ENCODE measurements around the gene SLC30A9. TPM values are rescaled to one million over a fixed set of nuclear protein-coding genes. Genes with fewer than 3 reads are reported as not detected.

The SLC30A9 gene
- total and polyA plus RNA-seq, 2 of the 13 experiments (the other 11 are each of a cell fraction or from before 2014, with no cell fraction given), result 27.5 to 72.8 TPM

DNA sequence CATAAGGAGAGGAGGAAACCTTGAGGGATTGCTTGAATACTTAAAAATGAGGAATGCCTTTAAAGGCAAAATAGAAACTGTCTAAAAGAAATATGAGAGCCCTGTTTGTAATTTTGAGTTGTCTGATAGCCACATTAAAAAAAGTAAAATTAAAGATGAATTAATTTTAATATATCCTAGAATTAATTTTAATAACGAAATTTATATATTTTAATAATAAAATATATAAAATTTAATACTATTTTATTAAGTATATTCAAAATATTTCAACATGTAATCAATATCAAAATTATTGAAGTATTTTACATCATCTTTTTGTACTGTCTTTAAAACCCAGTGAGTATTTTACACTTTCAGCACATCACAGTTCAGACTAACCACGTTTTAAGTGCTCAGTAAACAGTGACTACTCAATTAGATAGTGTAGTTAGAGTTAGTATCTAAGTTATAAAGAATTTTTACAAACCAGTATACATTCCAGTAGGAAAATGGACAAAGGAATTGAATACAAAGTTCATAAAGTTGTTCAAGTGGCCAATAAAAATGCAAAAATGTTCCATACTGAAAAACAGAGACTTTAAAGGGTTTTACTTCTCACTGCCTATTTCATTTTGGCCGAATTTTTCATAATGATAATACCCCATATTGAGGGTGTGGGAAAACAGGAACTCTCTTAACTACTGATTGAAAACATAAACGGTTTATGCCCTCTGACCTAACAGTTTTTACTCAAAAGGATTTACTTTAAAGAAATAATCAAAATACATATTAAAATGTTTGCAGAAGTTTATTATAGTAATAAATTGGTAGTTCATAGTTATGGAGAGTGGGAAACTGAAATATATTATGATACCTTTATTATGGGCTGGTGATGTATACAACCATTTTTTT is 2.9 kb downstream of the SLC30A9 start:
- Histone ChIP-seq H3K4me3 (replicated peaks in 1 of 3; ENCODE audit: insufficient read depth in 1 of 3, low read depth in 2 of 3, low read length in 3 of 3) (peak overlapping the region in 1 of 3 experiments; percentile 27; a peak in 2 of 6 replicates), H3K36me3 (replicated peaks in 1 of 2; ENCODE audit: control insufficient read depth in 1 of 2, insufficient read depth in 2 of 2, low read length in 2 of 2) (no peaks in the 10 kb centered on the region), H3K9ac (ENCODE audit: insufficient read depth, low read depth, low read length) (no peak overlapping the region), H4K20me1 (ENCODE audit: insufficient read depth, low read length) (peaks cover 5% of the 10 kb centered on the region; the same call in 1 of the 2 replicates), H3K79me2 (ENCODE audit: insufficient read depth, low read length) (peaks cover 39% of the 10 kb centered on the region), H3K27me3 (ENCODE audit: control insufficient read depth in 1 of 2, insufficient read depth in 2 of 2, low read length in 2 of 2) (no peaks in the 10 kb centered on the region; a peak in 1 of 5 replicates), H3K27ac (ENCODE audit: extremely low read length, insufficient read depth, low read length) (no peak overlapping the region), H3K4me2 (ENCODE audit: low read depth, low read length) (peak overlapping the region; percentile 90; the same call in 1 of the 2 replicates), H2AFZ (ENCODE audit: low read length) (no peak overlapping the region), H3K9me3 (ENCODE audit: low read length) (no peaks in the 10 kb centered on the region), H3K4me1 (ENCODE audit: insufficient read depth, low read length) (peaks cover 23% of the 10 kb centered on the region)
- intact Hi-C loops (cut with micrococcal nuclease; ENCODE audit: unreplicated experiment) (no loop called here), in situ Hi-C loops (cut with HindIII; ENCODE audit: extremely low pct_ligation_motif_present, low pct_unique_long_range_greater_than_20kb) (no loop called here)
- ATAC-seq, result no peak
- FAIRE-seq, result no peak
- TF ChIP-seq, protein P1, sequence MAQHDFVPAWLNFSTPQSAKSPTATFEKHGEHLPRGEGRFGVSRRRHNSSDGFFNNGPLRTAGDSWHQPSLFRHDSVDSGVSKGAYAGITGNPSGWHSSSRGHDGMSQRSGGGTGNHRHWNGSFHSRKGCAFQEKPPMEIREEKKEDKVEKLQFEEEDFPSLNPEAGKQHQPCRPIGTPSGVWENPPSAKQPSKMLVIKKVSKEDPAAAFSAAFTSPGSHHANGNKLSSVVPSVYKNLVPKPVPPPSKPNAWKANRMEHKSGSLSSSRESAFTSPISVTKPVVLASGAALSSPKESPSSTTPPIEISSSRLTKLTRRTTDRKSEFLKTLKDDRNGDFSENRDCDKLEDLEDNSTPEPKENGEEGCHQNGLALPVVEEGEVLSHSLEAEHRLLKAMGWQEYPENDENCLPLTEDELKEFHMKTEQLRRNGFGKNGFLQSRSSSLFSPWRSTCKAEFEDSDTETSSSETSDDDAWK (CRISPR knock-in tag; IDR thresholded peaks at IDR 0.05), result no peak
- TF ChIP-seq, protein P2, sequence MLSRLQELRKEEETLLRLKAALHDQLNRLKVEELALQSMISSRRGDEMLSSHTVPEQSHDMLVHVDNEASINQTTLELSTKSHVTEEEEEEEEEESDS (CRISPR knock-in tag; IDR thresholded peaks at IDR 0.05; ENCODE audit: borderline replicate concordance), result no peak
- no peak for TF ChIP-seq ATF1 (CRISPR knock-in tag; IDR thresholded peaks at IDR 0.05)
- TF ChIP-seq, protein P3, sequence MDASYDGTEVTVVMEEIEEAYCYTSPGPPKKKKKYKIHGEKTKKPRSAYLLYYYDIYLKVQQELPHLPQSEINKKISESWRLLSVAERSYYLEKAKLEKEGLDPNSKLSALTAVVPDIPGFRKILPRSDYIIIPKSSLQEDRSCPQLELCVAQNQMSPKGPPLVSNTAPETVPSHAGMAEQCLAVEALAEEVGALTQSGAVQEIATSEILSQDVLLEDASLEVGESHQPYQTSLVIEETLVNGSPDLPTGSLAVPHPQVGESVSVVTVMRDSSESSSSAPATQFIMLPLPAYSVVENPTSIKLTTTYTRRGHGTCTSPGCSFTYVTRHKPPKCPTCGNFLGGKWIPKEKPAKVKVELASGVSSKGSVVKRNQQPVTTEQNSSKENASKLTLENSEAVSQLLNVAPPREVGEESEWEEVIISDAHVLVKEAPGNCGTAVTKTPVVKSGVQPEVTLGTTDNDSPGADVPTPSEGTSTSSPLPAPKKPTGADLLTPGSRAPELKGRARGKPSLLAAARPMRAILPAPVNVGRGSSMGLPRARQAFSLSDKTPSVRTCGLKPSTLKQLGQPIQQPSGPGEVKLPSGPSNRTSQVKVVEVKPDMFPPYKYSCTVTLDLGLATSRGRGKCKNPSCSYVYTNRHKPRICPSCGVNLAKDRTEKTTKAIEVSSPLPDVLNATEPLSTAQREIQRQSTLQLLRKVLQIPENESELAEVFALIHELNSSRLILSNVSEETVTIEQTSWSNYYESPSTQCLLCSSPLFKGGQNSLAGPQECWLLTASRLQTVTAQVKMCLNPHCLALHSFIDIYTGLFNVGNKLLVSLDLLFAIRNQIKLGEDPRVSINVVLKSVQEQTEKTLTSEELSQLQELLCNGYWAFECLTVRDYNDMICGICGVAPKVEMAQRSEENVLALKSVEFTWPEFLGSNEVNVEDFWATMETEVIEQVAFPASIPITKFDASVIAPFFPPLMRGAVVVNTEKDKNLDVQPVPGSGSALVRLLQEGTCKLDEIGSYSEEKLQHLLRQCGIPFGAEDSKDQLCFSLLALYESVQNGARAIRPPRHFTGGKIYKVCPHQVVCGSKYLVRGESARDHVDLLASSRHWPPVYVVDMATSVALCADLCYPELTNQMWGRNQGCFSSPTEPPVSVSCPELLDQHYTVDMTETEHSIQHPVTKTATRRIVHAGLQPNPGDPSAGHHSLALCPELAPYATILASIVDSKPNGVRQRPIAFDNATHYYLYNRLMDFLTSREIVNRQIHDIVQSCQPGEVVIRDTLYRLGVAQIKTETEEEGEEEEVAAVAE (CRISPR knock-in tag; IDR thresholded peaks at IDR 0.05; ENCODE audit: borderline replicate concordance), result no peak
- TF ChIP-seq, protein P4, sequence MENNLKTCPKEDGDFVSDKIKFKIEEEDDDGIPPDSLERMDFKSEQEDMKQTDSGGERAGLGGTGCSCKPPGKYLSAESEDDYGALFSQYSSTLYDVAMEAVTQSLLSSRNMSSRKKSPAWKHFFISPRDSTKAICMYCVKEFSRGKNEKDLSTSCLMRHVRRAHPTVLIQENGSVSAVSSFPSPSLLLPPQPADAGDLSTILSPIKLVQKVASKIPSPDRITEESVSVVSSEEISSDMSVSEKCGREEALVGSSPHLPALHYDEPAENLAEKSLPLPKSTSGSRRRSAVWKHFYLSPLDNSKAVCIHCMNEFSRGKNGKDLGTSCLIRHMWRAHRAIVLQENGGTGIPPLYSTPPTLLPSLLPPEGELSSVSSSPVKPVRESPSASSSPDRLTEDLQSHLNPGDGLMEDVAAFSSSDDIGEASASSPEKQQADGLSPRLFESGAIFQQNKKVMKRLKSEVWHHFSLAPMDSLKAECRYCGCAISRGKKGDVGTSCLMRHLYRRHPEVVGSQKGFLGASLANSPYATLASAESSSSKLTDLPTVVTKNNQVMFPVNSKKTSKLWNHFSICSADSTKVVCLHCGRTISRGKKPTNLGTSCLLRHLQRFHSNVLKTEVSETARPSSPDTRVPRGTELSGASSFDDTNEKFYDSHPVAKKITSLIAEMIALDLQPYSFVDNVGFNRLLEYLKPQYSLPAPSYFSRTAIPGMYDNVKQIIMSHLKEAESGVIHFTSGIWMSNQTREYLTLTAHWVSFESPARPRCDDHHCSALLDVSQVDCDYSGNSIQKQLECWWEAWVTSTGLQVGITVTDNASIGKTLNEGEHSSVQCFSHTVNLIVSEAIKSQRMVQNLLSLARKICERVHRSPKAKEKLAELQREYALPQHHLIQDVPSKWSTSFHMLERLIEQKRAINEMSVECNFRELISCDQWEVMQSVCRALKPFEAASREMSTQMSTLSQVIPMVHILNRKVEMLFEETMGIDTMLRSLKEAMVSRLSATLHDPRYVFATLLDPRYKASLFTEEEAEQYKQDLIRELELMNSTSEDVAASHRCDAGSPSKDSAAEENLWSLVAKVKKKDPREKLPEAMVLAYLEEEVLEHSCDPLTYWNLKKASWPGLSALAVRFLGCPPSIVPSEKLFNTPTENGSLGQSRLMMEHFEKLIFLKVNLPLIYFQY (CRISPR knock-in tag; IDR thresholded peaks at IDR 0.05; ENCODE audit: borderline replicate concordance), result no peak
- TF ChIP-seq ZNF773 (CRISPR knock-in tag; IDR thresholded peaks at IDR 0.05; ENCODE audit: borderline replicate concordance), result no peak
- TF ChIP-seq ZNF143 (CRISPR knock-in tag; IDR thresholded peaks at IDR 0.05), result no peak
- no peak for TF ChIP-seq RARG (CRISPR knock-in tag; IDR thresholded peaks at IDR 0.05; ENCODE audit: low read depth)
- no peak for TF ChIP-seq FOXK1 (CRISPR knock-in tag; IDR thresholded peaks at IDR 0.05; ENCODE audit: borderline replicate concordance, low read depth)
- no peak for DNase-seq (ENCODE audit: low spot score)
- no TSS peak for BruUV-seq (replicated peaks)
- CTCF ChIA-PET (ENCODE audit: low intra/inter-chr PET ratio, low total read pairs), result no interaction called here
- WGBS (ENCODE audit: low lambda C conversion rate), result 80% methylated on average over 4 of the region's 4 CpGs
- POLR2A ChIA-PET, result no interaction called here

All from HepG2 (cell line).